Upper lobe of right lung (tissue), 1 donor: ENCODE measurements around the gene SLC15A3. TPM values are rescaled to one million over a fixed set of nuclear protein-coding genes. Genes with fewer than 3 reads are reported as not detected.

Experiments
- ATAC-seq: fragments of 200-7000 bp; cut with Tn5 transposase; one replicate; pipeline ENCODE4 v1.9.1; 2020; ENCODE audit warnings: mild to moderate bottlenecking, moderate library complexity
- DNase-seq: peaks from one replicate; pipeline ENCODE4 v3.0.0-alpha.2; 2020
- H3K27ac ChIP-seq: fragments of 200-600 bp; one replicate; pipeline ENCODE4 v1.8.0; 2022
- H3K27me3 ChIP-seq: fragments of 200-600 bp; one replicate; pipeline ENCODE4 v1.8.0; 2022; ENCODE audit warnings: mild to moderate bottlenecking
- H3K36me3 ChIP-seq: fragments of 200-600 bp; one replicate; pipeline ENCODE4 v1.8.0; 2022
- H3K4me1 ChIP-seq: fragments of 200-600 bp; one replicate; pipeline ENCODE4 v1.8.0; 2022
- H3K4me3 ChIP-seq: fragments of 200-600 bp; one replicate; pipeline ENCODE4 v1.8.0; 2022; ENCODE audit warnings: mild to moderate bottlenecking
- H3K9me3 ChIP-seq: fragments of 200-600 bp; one replicate; pipeline ENCODE4 v1.8.0; 2022
- CTCF ChIP-seq: fragments of 200-600 bp; IDR thresholded peaks from one replicate; pipeline ENCODE4 v1.8.0; 2022; ENCODE audit warnings: antibody characterized with exemption
- intact Hi-C: fragments of 100-400 bp; cut with DNase I; formaldehyde crosslinking; loops from one replicate; pipeline ENCODE4 v1.11.0; 2022
- total RNA-seq: library from RNA; stranded (reverse); fragmentation: NEBNext Ultra II Directional; extraction: Animal tissue kit (Norgen Biotek cat#: 25700); gene quantifications from one replicate; pipeline ENCODE4 v1.2.1, GENCODE V29; 2021
- donor health status: DM: no; HTN: yes; CAD: no; lungs with severe emphysema.

SLC15A3 gene
- total RNA-seq, 1 donor from 2014 or later, result 139 TPM

DNA sequence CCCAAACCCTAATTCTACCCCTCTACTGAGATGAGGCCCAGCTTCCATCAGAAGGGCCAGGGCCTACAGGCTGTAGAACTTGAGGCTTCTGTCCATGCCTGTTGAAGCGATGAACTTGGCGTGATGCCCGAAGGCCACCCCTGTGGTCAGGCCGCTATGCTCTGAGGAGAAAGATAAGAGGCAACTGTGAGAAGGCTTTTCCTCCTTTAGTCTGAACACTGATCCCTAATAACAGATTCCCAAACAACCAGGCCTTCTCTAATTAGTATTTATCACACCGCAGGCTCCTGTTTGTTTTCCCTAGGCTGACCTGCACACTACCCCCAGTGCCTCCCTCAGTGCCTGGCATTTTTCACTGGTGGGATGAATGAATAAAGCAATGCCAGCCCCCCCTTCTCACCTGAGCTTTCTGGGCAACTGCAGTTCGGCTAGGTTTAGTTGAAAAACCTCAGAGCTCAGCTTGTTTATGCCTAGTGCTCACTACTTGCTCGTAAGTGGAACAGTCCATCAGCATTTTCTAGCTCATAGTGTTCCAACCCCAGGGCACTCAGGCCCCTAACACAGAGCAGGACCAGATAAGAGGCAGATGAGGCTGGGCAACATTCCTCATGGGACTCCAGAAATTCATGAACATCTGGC lies 60.8 kb downstream of the SLC15A3 start:
- Histone ChIP-seq H3K27me3 (no peaks in the 10 kb centered on the region), H3K27ac (no peak overlapping the region), H3K9me3 (no peaks in the 10 kb centered on the region), H3K4me1 (peaks cover 6% of the 10 kb centered on the region), H3K4me3 (no peak overlapping the region), H3K36me3 (peaks cover 42% of the 10 kb centered on the region)
- ATAC-seq (peak; percentile 8), DNase-seq (no peak)
- TF ChIP-seq CTCF, result no peak
- intact Hi-C loops, result no loop called here

- Histone ChIP-seq H3K27me3 (no peaks in the 10 kb centered on the region), H3K9me3 (no peaks in the 10 kb centered on the region), H3K4me1 (peaks cover 6% of the 10 kb centered on the region), H3K27ac (no peak overlapping the region), H3K36me3 (peaks cover 37% of the 10 kb centered on the region), H3K4me3 (no peak overlapping the region)
- no peak for TF ChIP-seq CTCF
- intact Hi-C loops, result no loop called here
- DNase-seq (no peak), ATAC-seq (peak; percentile 47)
Observed at GRCh38 chr11:60890696-60891095, 61.3 kb downstream of the SLC15A3 start.

DNA sequence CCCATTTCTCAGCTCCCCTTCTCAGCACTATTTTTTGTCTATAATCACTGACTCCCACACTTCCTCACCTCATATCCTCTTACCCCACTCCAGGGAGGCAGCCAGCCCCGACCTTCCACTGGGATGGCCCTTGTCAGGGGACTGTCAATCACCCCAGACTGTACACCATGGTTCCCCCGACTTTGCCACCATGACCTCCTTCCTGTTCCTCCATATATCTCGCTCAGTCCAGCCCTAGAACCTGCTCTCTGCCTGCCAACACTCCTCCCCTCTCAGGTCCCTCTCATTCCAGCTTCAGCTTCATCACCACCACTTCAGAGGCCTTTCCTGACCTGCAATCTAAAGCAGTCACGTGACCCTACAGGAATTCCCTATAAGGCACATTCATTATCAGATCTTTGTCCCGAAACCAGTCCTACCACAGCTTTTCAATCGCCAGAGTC lies 62.1 kb downstream of the SLC15A3 start:
- intact Hi-C loops, result no loop called here
- H3K4me1 ChIP-seq, result peaks cover 6% of the 10 kb centered on the region
- no peak for ATAC-seq
- no peak for TF ChIP-seq CTCF
- peaks cover 29% of the 10 kb centered on the region for H3K36me3 ChIP-seq
- no peaks in the 10 kb centered on the region for H3K9me3 ChIP-seq
- no peak for DNase-seq
- H3K27me3 ChIP-seq, result no peaks in the 10 kb centered on the region
- H3K27ac ChIP-seq, result no peak overlapping the region
- H3K4me3 ChIP-seq, result no peak overlapping the region

DNA sequence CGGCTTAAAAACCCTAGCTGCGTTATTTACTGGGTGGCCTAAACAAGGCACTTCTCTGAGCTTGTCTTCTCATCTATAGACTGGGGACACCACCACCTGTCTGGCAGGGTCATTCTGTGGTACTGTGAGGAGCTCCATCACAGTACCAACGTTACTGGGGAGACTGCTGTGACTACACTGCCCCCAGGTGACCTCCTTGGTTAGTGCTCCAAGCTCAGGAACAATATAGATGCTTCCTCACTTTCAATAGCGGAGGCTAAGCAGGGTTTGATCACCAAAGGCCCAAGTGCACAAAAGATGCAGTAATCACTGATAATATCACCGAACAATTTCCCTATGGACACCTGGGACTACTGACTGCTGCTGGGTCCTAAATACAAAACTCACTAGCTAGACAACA lies 64.4 kb downstream of the SLC15A3 start:
- peak; percentile 88 for ATAC-seq
- peaks cover 6% of the 10 kb centered on the region for H3K4me1 ChIP-seq
- H3K4me3 ChIP-seq, result no peak overlapping the region
- intact Hi-C loops, result no loop called here
- no peaks in the 10 kb centered on the region for H3K27me3 ChIP-seq
- no peaks in the 10 kb centered on the region for H3K9me3 ChIP-seq
- TF ChIP-seq CTCF, result peak; percentile 44
- H3K27ac ChIP-seq, result no peak overlapping the region
- peaks cover 6% of the 10 kb centered on the region for H3K36me3 ChIP-seq
- DNase-seq, result no peak

Other genes with a start within 250 kb of the SLC15A3 start
- not detected for gene MS4A18, start 227.5 kb downstream of the SLC15A3 start, total RNA-seq
- 147 TPM for gene MS4A15, start 195.3 kb downstream of the SLC15A3 start, total RNA-seq
- not detected for gene MS4A10, start 166.8 kb downstream of the SLC15A3 start, total RNA-seq
- 16.6 TPM for gene CCDC86, start 110.1 kb downstream of the SLC15A3 start, total RNA-seq
- 1.8 TPM for gene PTGDR2, start 96.2 kb downstream of the SLC15A3 start, total RNA-seq
- gene ZP1, start 84.6 kb downstream of the SLC15A3 start, total RNA-seq, result not detected
- gene PRPF19, start 45.6 kb downstream of the SLC15A3 start, total RNA-seq, result 59.8 TPM
- 156 TPM for gene TMEM109, start 38.0 kb downstream of the SLC15A3 start, total RNA-seq
- gene TMEM132A, start 27.7 kb downstream of the SLC15A3 start, total RNA-seq, result 18.4 TPM
- gene CD6, start 19.5 kb upstream of the SLC15A3 start, total RNA-seq, result 3.9 TPM
- gene CD5, start 150.3 kb upstream of the SLC15A3 start, total RNA-seq, result 2.5 TPM
- 30.2 TPM for gene VPS37C, start 209.2 kb upstream of the SLC15A3 start, total RNA-seq